ENCODE results near the gene ITSN2.

DNA sequence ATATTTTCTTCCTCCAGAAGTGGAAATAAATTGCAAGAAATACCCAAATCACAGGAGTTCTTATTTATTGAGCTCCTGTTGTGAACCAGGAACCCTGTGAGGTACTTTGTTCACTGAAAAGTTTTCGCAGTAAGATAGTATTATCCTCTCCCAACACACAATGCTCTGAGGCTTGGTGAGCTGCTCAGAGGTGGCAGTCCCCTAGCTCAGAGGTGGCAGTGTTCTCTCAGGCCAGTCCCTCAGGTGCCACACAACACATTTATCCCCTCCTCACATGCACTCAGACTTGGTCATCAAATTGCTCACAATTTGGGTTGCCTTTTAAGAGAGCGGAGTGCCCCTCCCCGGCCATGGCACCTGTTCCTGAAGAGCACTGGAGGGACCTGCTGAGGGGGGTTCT lies 159.5 kb downstream of the ITSN2 start:
- TF ChIP-seq CTCF (IDR thresholded peaks at IDR 0.05) (no peak), POLR2A (IDR thresholded peaks at IDR 0.05) (no peak)

Data from right lobe of liver (tissue), 4 donors.